ENCODE results near the gene RGS13.
"Not testable (repeated sequence)": the region's sequence is repeated elsewhere in the genome, so short reads cannot be mapped to it uniquely, and the experiment has no call there.

The RGS13 gene

GRCh38 chr1:192678099-192678498, 42.2 kb downstream of the RGS13 start:
- TF ChIP-seq CTCF (IDR thresholded peaks at IDR 0.05; ENCODE audit: low read depth, low read length): no peak
- no peak for DNase-seq (ENCODE audit: extremely low read depth, low read depth)

- DNase-seq (ENCODE audit: extremely low read depth, low read depth): no peak
- no peak for TF ChIP-seq CTCF (IDR thresholded peaks at IDR 0.05; ENCODE audit: low read depth, low read length)
Measured at GRCh38 chr1:192682335-192682734, 46.4 kb downstream of the RGS13 start.

- not testable (repeated sequence) for DNase-seq (ENCODE audit: extremely low read depth, low read depth)
Measured at GRCh38 chr1:192683081-192683480, 47.1 kb downstream of the RGS13 start.

GRCh38 chr1:192689459-192689858, 53.5 kb downstream of the RGS13 start:
- DNase-seq (ENCODE audit: extremely low read depth, low read depth): no peak
- TF ChIP-seq CTCF (IDR thresholded peaks at IDR 0.05; ENCODE audit: low read depth, low read length): no peak

GRCh38 chr1:192691041-192691440, 55.1 kb downstream of the RGS13 start:
- DNase-seq (ENCODE audit: extremely low read depth, low read depth): no peak
- no peak for TF ChIP-seq CTCF (IDR thresholded peaks at IDR 0.05; ENCODE audit: low read depth, low read length)

GRCh38 chr1:192696082-192696481, 60.1 kb downstream of the RGS13 start:
- no peak for TF ChIP-seq CTCF (IDR thresholded peaks at IDR 0.05; ENCODE audit: low read depth, low read length)
- no peak for DNase-seq (ENCODE audit: extremely low read depth, low read depth)

- DNase-seq (ENCODE audit: extremely low read depth, low read depth): no peak
- no peak for TF ChIP-seq CTCF (IDR thresholded peaks at IDR 0.05; ENCODE audit: low read depth, low read length)
Measured at GRCh38 chr1:192697771-192698170, 61.8 kb downstream of the RGS13 start.

- no peak for TF ChIP-seq CTCF (IDR thresholded peaks at IDR 0.05; ENCODE audit: low read depth, low read length)
- DNase-seq (ENCODE audit: extremely low read depth, low read depth): no peak
Measured at GRCh38 chr1:192698731-192699130, 62.8 kb downstream of the RGS13 start.
